ENCODE measurements around the gene KIF20B. TPM values are rescaled to one million over a fixed set of nuclear protein-coding genes. Genes with fewer than 3 reads are reported as not detected.

Gene KIF20B
- total RNA-seq, 1 experiment from 2014 or later = 59.1 TPM

- Mint-ChIP-seq H3K27me3 (ENCODE audit: low read depth) (peaks cover 1% of the 10 kb centered on the region; the same call in 1 of the 2 replicates), H3K36me3 (ENCODE audit: insufficient read depth in 1 of 3, low read depth in 3 of 3) (no peaks in the 10 kb centered on the region), H3K4me3 (no peak overlapping the region), H3K27ac (no peak overlapping the region), H3K4me1 (no peaks in the 10 kb centered on the region), H3K9me3 (no peaks in the 10 kb centered on the region)
- Histone ChIP-seq H3K56ac (ENCODE audit: insufficient read length, low read depth, low read length) (no peak overlapping the region), H2BK15ac (ENCODE audit: low read depth, low read length) (no peak overlapping the region), H3K4me1 (ENCODE audit: insufficient read depth, low read length) (no peaks in the 10 kb centered on the region), H2AK5ac (ENCODE audit: insufficient read length, low read length) (no peak overlapping the region), H2BK5ac (ENCODE audit: insufficient read length, low read length) (no peak overlapping the region), H3K14ac (ENCODE audit: insufficient read depth, low read length) (no peak overlapping the region), H3K4ac (ENCODE audit: low read depth, low read length) (no peak overlapping the region), H4K20me1 (ENCODE audit: control insufficient read depth, insufficient read depth, insufficient read length) (no peaks in the 10 kb centered on the region), H2BK12ac (ENCODE audit: insufficient read length, low read depth, low read length) (no peak overlapping the region), H3K9me3 (ENCODE audit: control insufficient read depth, low read depth, low read length) (no peaks in the 10 kb centered on the region), H3K23me2 (ENCODE audit: insufficient read length, low read depth, low read length, poor library complexity, severe bottlenecking) (no peaks in the 10 kb centered on the region), H3K27ac (ENCODE audit: insufficient read length, low read depth, low read length) (no peak overlapping the region), H2AFZ (ENCODE audit: low read length) (no peak overlapping the region), H4K5ac (ENCODE audit: insufficient read length, low read depth, low read length) (no peak overlapping the region), H3K79me2 (ENCODE audit: insufficient read depth, low read length) (no peaks in the 10 kb centered on the region), H3K4me2 (ENCODE audit: insufficient read depth, insufficient read length, low read length) (no peak overlapping the region), H3K18ac (ENCODE audit: insufficient read length, low read depth, low read length) (no peak overlapping the region), H4K91ac (ENCODE audit: insufficient read length, low read depth, low read length) (no peak overlapping the region), H3K23ac (ENCODE audit: insufficient read length, low read depth, low read length) (no peak overlapping the region), H3K9ac (ENCODE audit: extremely low read depth, insufficient read length, low read length) (no peak overlapping the region), H3K27me3 (ENCODE audit: insufficient read depth, low read length) (no peaks in the 10 kb centered on the region), H4K8ac (replicated peaks; ENCODE audit: insufficient read length, low read depth, low read length) (no peak overlapping the region), H3T11ph (ENCODE audit: low read length) (no peak overlapping the region), H2BK20ac (ENCODE audit: low read depth, low read length, poor library complexity, severe bottlenecking) (no peak overlapping the region), H3K79me1 (ENCODE audit: insufficient read depth, low read depth, low read length, poor library complexity, severe bottlenecking) (no peaks in the 10 kb centered on the region), H2BK120ac (ENCODE audit: low read depth, low read length, poor library complexity, severe bottlenecking) (no peak overlapping the region)
- TF ChIP-seq, protein P1, sequence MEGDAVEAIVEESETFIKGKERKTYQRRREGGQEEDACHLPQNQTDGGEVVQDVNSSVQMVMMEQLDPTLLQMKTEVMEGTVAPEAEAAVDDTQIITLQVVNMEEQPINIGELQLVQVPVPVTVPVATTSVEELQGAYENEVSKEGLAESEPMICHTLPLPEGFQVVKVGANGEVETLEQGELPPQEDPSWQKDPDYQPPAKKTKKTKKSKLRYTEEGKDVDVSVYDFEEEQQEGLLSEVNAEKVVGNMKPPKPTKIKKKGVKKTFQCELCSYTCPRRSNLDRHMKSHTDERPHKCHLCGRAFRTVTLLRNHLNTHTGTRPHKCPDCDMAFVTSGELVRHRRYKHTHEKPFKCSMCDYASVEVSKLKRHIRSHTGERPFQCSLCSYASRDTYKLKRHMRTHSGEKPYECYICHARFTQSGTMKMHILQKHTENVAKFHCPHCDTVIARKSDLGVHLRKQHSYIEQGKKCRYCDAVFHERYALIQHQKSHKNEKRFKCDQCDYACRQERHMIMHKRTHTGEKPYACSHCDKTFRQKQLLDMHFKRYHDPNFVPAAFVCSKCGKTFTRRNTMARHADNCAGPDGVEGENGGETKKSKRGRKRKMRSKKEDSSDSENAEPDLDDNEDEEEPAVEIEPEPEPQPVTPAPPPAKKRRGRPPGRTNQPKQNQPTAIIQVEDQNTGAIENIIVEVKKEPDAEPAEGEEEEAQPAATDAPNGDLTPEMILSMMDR (conservative IDR thresholded peaks at IDR 0.05) = no peak
- no peak for DNase-seq
- no CpG with 5 or more reads among the region's 2 CpGs for WGBS (ENCODE audit: extremely low coverage, insufficient read length, low lambda C conversion rate)
These were observed 38.8 kb upstream of the KIF20B start for GRCh38 chr10:89662596-89662995.
